Effector memory CD8-positive, alpha-beta T cell (primary cell): ENCODE measurements around the gene MRFAP1.
"Not testable (repeated sequence)": the region's sequence is repeated elsewhere in the genome, so short reads cannot be mapped to it uniquely, and the experiment has no call there.

Experiments
- ATAC-seq: fragments of 150-1000 bp; cut with Tn5 transposase; replicated peaks from 2 replicates; pipeline ENCODE4 v1.10.0; 2021; ENCODE audit warnings: mild to moderate bottlenecking, moderate library complexity
- DNase-seq, 3 experiments: peaks; one replicate each; pipeline ENCODE4 v3.0.0; 2021
- H3K27ac Mint-ChIP-seq, 2 donors: one replicate each; pipeline ENCODE4 v1.8.0; 2022; ENCODE audit warnings: mild to moderate bottlenecking in 2 of 2, mixed read lengths in 2 of 2, moderate library complexity in 2 of 2
- H3K27me3 Mint-ChIP-seq, 2 donors: one replicate each; pipeline ENCODE4 v1.8.0; 2022; ENCODE audit warnings: mixed read lengths in 2 of 2
- H3K36me3 Mint-ChIP-seq: one replicate; pipeline ENCODE4 v1.8.0; 2022; ENCODE audit warnings: mild to moderate bottlenecking, moderate library complexity, mixed read lengths; ENCODE audit not compliant: insufficient read depth
- H3K4me1 Mint-ChIP-seq, 2 donors: one replicate each; pipeline ENCODE4 v1.8.0; 2022; ENCODE audit warnings: low read depth in 2 of 2, mixed read lengths in 2 of 2
- H3K4me3 Mint-ChIP-seq, 2 donors: one replicate each; pipeline ENCODE4 v1.8.0; 2022; ENCODE audit warnings: mild to moderate bottlenecking in 2 of 2, mixed read lengths in 2 of 2, moderate library complexity in 2 of 2
- H3K9me3 Mint-ChIP-seq, 2 donors: one replicate each; pipeline ENCODE4 v1.8.0; 2022; ENCODE audit warnings: mixed read lengths in 2 of 2

Gene MRFAP1

DNA sequence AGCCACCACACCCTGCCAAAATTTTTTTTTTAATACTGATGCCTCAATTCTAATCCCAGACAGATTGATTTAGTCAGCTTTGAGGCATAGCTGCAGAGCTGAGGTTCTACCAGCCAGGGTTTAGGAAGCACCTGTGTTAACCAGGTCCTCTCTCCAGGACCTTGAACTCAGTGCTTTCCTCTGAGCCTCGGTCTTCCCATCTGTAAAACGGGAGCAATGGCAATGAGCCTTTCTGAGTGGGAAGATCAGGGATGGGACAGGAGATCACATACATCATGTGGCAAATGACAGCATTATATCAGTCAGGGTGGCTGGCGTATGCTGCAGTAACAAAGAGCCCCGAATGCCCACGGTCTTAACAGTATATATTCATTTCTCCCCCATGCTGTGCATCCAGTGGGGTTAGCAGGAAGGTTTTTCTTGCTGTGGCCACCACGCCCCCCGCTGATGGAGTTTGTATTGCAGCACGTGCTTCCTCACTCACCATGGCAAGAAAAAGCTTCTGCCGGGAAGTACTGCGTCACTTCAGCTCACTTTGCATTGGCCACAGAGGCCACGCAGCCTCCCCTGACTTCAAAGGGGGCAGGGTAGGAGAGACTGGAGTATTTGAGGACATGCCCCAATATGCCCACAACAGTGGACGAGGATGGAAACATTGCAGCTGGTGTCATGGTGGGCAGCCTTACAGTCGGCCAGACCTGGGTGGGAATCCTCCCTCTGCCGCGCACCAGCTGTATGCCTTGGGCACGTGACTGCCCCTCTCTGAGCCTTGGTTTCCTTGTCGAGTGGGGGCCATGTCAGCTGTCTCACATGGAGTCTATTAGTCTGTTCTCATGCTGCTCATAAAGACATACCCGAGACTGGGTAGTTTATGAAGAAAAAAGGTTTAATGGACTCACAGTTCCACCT is 24.1 kb upstream of the MRFAP1 start:
- ATAC-seq, result no peak
- no peak overlapping the region for H3K4me3 Mint-ChIP-seq
- no peaks in the 10 kb centered on the region for H3K27me3 Mint-ChIP-seq
- H3K27ac Mint-ChIP-seq, result peak overlapping the region; percentile 24 to 41
- no peak for DNase-seq
- peaks cover 41% of the 10 kb centered on the region for H3K36me3 Mint-ChIP-seq
- peaks cover 0 to 4% of the 10 kb centered on the region in 2 donors for H3K4me1 Mint-ChIP-seq
- H3K9me3 Mint-ChIP-seq, result no peaks in the 10 kb centered on the region

DNA sequence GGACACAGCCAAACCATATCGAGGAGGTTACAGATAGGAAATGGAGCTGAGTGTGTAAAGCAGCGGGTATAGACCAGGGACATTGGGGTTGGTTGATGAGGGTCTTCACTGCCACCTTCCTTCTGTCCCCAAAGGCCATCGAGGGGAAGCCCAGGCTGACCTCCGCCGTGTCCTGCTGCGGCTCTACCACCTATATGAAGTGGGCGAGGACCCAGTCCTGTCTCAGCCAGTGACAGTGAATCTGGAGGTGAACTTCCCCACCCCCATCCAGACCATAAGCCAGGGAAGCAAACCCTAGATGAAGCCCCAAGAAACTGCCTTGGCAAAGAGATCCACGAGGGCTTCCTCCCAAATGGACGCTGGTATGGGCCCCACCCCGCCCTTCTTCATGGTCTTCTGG is 23.2 kb upstream of the MRFAP1 start:
- peaks cover 0 to under 1% of the 10 kb centered on the region in 2 donors for H3K4me1 Mint-ChIP-seq
- peak overlapping the region; percentile 24 to 41 for H3K27ac Mint-ChIP-seq
- no peaks in the 10 kb centered on the region for H3K9me3 Mint-ChIP-seq
- no peaks in the 10 kb centered on the region for H3K27me3 Mint-ChIP-seq
- H3K4me3 Mint-ChIP-seq, result no peak overlapping the region
- peaks cover 44% of the 10 kb centered on the region for H3K36me3 Mint-ChIP-seq
- ATAC-seq, result no peak
- DNase-seq, result no peak

DNA sequence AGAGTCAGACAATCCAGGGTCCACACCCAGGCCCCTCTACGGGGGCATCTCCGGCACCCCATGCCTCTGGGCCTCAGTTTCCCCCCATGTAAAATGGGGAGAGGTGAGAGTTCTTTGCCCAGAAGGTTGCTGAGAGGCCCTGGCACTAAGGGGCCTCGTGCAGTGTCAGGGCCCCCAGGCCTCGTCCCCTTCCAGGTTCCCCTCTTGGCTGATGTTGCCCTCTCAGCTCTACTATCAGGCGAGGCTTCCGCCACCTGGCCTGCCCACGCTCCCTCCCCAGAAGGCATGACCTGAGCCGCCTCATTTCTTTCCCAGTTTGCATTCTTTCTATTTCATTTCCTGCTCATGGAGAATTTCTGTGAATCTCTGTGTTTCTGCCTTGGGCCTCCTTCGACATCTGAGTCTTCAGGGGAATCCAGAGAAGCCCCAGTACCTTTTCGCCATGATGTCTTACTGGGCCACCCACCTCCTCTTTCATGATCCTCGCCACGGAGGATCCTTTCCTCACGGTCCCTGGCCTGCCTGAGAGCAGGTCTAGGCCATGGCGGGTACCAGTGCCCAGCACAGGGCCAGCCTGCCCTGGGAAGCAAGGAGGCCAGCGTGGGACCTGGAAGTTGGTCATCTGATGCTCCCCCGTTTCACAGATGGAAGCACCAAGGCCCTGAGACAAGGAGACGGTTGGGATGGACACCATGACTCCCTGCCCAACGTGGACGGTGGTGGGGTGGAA is 21.9 kb upstream of the MRFAP1 start:
- DNase-seq, result no peak
- no peaks in the 10 kb centered on the region for H3K9me3 Mint-ChIP-seq
- H3K27me3 Mint-ChIP-seq, result no peaks in the 10 kb centered on the region
- H3K4me3 Mint-ChIP-seq, result no peak overlapping the region
- H3K27ac Mint-ChIP-seq, result peak overlapping the region in 1 of 2 donors; percentile 25
- H3K36me3 Mint-ChIP-seq, result peaks cover 44% of the 10 kb centered on the region
- H3K4me1 Mint-ChIP-seq, result no peaks in the 10 kb centered on the region
- no peak for ATAC-seq

DNA sequence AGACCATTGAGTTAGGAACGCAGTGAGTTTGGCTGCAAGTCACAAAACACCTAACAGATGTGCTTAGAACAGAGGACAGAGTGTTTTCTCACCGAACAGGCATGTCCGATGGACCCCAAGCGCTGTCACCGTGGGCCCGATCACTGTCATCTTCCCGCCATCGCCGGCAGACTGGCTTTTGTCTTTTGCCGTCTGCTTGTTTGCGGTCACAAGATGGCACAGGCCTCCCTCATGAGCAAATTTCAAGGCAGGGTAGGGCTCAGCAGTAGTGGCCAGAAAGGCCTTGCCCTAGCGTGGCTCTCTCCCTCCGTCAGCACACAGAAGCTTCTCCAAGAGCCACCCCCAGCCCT is 21.4 kb upstream of the MRFAP1 start:
- ATAC-seq (no peak), DNase-seq (no peak)
- Mint-ChIP-seq H3K27ac (no peak overlapping the region), H3K4me1 (no peaks in the 10 kb centered on the region), H3K27me3 (no peaks in the 10 kb centered on the region), H3K9me3 (no peaks in the 10 kb centered on the region), H3K4me3 (no peak overlapping the region), H3K36me3 (peaks cover 44% of the 10 kb centered on the region)

DNA sequence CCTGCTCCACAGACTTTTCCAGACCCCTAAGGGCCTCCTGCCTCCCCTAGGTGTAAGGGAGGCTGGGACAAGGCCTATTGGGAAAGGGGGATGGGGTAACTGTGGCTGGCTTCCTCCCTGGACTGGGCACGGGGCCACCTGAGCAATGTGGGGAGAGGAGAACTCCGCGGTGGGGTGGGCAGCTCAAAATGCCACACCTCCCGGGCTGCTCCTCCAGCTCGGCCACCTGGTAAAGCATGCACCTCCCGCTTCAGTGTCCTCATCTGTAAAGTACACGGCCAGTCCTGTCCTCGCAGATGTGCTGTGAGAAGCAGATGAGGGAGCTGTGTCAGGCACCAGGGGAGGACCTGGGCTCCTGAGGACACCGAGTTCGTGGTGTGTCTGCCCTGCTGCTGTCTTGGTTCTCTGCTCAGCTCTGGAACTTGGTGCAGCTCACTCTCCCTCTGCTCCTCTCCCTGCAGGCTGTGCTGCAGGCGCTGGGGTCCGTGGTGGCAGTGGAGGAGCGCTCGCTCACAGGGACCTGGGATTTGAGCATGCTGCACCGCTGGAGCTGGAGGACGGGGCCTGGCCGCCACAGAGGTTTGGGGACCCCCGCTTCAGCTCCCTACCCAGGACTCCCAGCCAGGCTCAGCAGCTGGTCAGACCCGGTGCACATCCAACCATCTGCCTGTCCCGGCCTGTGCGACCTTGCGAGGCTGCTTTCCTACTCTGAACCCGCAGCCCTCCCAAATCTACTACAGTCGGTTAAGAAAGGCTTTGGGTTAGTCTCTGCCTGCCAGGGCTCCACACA is 20.8 kb upstream of the MRFAP1 start:
- ATAC-seq, result no peak
- no peaks in the 10 kb centered on the region for H3K27me3 Mint-ChIP-seq
- no peaks in the 10 kb centered on the region for H3K9me3 Mint-ChIP-seq
- DNase-seq, result no peak
- peaks cover 42% of the 10 kb centered on the region for H3K36me3 Mint-ChIP-seq
- H3K4me1 Mint-ChIP-seq, result no peaks in the 10 kb centered on the region
- peak overlapping the region in 1 of 2 donors; percentile 38 for H3K27ac Mint-ChIP-seq
- H3K4me3 Mint-ChIP-seq, result no peak overlapping the region

DNA sequence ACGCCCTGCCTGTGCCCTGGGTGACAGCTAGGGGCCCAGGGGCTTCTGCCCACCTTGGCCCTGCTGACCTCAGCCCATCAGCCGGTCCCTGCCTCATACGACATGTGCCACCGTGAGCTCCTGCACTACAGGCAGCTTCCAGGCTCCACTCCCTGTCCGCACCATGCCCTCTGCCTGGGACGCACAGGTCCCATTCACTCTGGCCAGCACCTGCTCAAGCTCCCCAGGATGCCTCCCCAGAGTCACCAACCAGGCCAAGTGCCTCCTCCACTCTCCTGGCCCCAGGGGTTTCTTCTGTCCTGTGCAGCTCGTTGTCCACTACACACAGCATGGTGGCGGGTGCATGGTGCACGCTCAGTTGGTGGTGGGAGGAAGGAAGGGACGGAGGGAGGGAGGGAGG is 20.2 kb upstream of the MRFAP1 start:
- no peaks in the 10 kb centered on the region for H3K4me1 Mint-ChIP-seq
- peak overlapping the region in 1 of 2 donors; percentile 38 for H3K27ac Mint-ChIP-seq
- H3K4me3 Mint-ChIP-seq, result no peak overlapping the region
- DNase-seq (no peak), ATAC-seq (no peak)
- H3K27me3 Mint-ChIP-seq, result no peaks in the 10 kb centered on the region
- H3K9me3 Mint-ChIP-seq, result no peaks in the 10 kb centered on the region
- H3K36me3 Mint-ChIP-seq, result peaks cover 36% of the 10 kb centered on the region

DNA sequence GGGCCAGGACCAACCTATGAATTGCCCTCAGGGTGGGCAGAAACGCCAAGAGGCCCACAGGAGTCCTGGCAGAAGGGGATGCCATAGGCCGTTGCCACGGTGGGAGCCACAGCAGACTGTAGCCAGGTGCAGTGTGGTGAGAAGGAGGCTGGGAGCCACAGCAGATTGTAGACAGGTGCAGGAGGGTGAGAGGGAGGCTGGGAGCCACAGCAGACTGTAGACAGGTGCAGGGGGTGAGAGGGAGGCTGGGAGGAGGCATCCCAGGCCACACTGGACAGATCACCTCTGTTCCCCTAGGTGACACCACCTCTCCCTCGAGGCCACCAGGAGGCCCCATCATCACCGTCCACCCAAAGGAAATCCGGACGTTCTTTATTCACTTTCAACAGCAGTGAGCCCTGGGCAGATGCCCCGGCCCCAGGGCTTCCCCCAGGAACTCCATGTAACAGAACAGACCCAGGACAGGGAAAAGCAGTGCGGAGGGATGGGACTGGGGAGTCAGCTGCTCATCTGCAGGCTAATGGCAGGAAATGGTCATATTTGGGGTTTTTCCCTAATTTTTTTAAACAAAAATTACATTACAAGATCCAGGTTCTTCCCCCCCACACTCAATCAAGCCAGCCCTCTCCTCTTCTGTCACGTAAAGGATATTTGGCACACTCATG is 19.5 kb upstream of the MRFAP1 start:
- peaks cover 29% of the 10 kb centered on the region for H3K36me3 Mint-ChIP-seq
- ATAC-seq (no peak), DNase-seq (no peak)
- peak overlapping the region; percentile 53 to 79 for H3K27ac Mint-ChIP-seq
- no peaks in the 10 kb centered on the region for H3K27me3 Mint-ChIP-seq
- H3K4me1 Mint-ChIP-seq, result no peaks in the 10 kb centered on the region
- H3K9me3 Mint-ChIP-seq, result no peaks in the 10 kb centered on the region
- no peak overlapping the region for H3K4me3 Mint-ChIP-seq

DNA sequence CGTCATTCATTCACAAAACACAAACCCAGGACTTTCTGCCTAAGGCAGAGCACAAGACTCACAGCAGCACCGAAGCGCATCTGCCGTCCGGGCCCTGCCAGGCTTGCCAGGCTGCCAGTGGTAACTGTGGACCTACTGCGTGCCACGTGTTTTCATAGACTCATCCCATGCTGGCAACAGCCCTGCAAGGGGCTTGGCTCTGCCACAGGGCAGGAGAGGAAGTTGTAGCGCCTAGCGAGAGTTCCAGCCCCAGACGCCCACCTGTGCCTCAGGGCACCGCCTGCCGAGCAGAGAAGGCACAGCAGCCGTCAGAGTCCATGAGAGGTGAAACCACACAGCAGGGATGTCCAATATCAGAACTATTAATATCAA is 18.9 kb upstream of the MRFAP1 start:
- no peaks in the 10 kb centered on the region for H3K27me3 Mint-ChIP-seq
- H3K9me3 Mint-ChIP-seq, result no peaks in the 10 kb centered on the region
- no peak overlapping the region for H3K4me3 Mint-ChIP-seq
- DNase-seq, result no peak
- no peaks in the 10 kb centered on the region for H3K4me1 Mint-ChIP-seq
- no peak for ATAC-seq
- peak overlapping the region in 1 of 2 donors; percentile 53 for H3K27ac Mint-ChIP-seq
- H3K36me3 Mint-ChIP-seq, result peaks cover 26% of the 10 kb centered on the region

DNA sequence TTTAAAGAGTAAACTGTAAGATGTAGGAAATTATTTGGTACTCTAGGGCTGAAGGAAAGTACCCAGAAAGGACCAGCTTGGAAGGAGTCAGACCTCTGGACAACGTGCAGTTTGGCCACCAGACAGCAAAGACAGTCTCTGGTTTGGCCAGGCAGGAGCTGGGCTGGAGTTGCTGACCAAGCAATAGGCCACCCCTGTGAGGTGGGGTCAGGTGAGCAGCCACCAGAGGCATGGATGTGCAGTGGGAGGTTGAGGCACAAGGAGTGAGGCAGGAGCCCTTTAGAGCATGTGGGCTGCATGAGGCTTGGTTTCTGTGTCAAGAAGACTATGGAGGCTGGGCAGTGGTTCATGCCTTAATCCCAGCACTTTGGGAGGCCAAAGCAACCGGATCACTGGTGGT is 17.7 kb upstream of the MRFAP1 start:
- Mint-ChIP-seq H3K27ac (peak overlapping the region in 1 of 2 donors; percentile 35), H3K4me3 (no peak overlapping the region), H3K9me3 (no peaks in the 10 kb centered on the region), H3K4me1 (no peaks in the 10 kb centered on the region), H3K27me3 (no peaks in the 10 kb centered on the region), H3K36me3 (peaks cover 20% of the 10 kb centered on the region)
- ATAC-seq (no peak), DNase-seq (no peak)

DNA sequence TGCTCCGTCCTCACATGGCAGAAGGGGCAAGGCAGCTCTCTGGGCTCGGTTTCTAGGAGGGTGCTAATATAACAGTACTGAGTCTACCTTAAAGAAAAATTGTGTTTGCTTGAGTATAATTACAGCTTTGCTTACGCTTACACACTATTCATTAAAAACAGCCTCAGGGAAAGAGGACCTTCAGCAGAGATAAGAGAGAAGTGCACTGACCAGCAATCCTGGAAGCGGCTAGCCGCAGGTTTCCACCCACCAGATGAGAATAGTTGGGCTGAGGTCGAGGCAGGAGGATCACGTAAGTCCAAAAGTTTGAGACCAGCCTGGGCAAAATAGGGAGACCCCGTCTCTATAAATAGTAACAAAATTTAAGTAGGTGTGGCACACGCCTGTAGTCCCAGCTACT is 15.2 kb upstream of the MRFAP1 start:
- Mint-ChIP-seq H3K9me3 (no peaks in the 10 kb centered on the region), H3K4me3 (no peak overlapping the region)
- ATAC-seq, result no peak

DNA sequence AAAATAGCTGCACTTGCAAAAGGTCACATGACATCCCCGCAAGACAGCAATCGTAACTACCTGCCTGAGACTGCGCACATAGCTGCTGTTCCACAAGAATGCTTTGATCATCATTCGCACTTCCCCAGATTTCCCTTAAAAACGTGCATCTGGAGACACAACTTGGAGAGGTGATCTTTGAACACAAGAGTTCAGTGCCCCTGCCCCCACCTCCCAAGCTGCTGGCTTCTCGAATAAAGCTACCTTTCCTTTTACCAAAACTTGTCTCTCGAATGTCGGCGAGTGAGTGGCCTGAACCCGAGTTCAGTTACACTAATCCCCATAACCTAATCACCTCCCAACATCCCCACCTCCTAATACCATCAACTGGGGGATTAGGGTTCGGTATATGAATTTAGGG is 14.4 kb upstream of the MRFAP1 start:
- ATAC-seq (no peak), DNase-seq (no peak)
- H3K27me3 Mint-ChIP-seq, result no peaks in the 10 kb centered on the region
- H3K4me3 Mint-ChIP-seq, result no peak overlapping the region
- H3K4me1 Mint-ChIP-seq, result peaks cover 0 to 4% of the 10 kb centered on the region in 2 donors
- H3K9me3 Mint-ChIP-seq, result no peaks in the 10 kb centered on the region
- H3K27ac Mint-ChIP-seq, result no peak overlapping the region
- H3K36me3 Mint-ChIP-seq, result peaks cover 3% of the 10 kb centered on the region

More for the DNA sequence above, 15.2 kb upstream of the MRFAP1 start:
- H3K27me3 Mint-ChIP-seq, result no peaks in the 10 kb centered on the region
- H3K36me3 Mint-ChIP-seq, result peaks cover 8% of the 10 kb centered on the region
- no peak for DNase-seq
- no peak overlapping the region for H3K27ac Mint-ChIP-seq
- no peaks in the 10 kb centered on the region for H3K4me1 Mint-ChIP-seq

DNA sequence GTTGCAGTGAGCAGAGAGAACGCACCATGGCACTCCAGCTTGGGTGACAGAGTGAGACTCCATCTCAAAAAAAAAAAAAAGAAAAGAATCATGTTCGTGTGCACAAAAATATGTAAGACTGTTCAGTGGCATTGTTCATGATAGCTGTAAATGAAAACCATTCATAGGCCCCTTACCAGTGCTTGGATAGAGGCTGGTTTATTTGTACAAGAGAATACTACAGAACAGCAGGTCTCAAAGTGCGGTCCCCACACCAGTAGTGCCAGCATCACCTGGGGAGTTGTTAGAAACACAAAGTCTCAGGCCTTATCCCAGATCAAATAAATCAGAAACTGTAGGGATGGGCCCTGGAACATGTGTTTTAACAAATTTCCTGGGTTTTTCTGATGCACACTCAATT is 12.7 kb upstream of the MRFAP1 start:
- DNase-seq (no peak), ATAC-seq (no peak)
- H3K27me3 Mint-ChIP-seq, result no peaks in the 10 kb centered on the region
- peaks cover 0 to 4% of the 10 kb centered on the region in 2 donors for H3K4me1 Mint-ChIP-seq
- no peak overlapping the region for H3K4me3 Mint-ChIP-seq
- no peak overlapping the region for H3K27ac Mint-ChIP-seq
- no peaks in the 10 kb centered on the region for H3K9me3 Mint-ChIP-seq
- H3K36me3 Mint-ChIP-seq, result no peaks in the 10 kb centered on the region

DNA sequence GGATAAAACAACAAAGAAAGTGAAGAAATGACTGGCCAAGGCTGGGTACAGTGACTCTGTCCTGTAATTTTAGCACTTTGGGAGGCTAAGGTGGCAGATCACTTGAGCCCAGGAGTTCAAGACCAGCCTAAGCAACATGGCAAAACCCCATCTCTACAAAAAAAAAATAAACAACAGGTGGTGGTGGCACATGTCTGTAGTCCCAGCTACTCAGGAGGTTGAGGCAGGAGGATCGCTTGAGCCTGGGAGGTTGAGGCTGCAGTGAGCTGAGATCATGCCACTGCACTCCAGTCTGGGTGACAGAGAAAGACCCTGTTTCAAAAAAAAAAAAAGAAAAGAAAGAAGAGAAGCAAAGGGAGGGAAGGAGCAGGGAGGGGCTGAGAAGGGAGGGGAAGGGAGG is 12.0 kb upstream of the MRFAP1 start:
- not testable (repeated sequence) for H3K4me3 Mint-ChIP-seq, H3K27ac Mint-ChIP-seq, H3K9me3 Mint-ChIP-seq, DNase-seq, H3K36me3 Mint-ChIP-seq, ATAC-seq, H3K27me3 Mint-ChIP-seq, H3K4me1 Mint-ChIP-seq
